ENCODE results near the gene TICRR. TPM values are rescaled to one million over a fixed set of nuclear protein-coding genes. Genes with fewer than 3 reads are reported as not detected.

TICRR gene
- total and polyA plus RNA-seq, 2 of the 13 experiments (the other 11 are each of a cell fraction or from before 2014, with no cell fraction given): 4.1 to 14.3 TPM

DNA sequence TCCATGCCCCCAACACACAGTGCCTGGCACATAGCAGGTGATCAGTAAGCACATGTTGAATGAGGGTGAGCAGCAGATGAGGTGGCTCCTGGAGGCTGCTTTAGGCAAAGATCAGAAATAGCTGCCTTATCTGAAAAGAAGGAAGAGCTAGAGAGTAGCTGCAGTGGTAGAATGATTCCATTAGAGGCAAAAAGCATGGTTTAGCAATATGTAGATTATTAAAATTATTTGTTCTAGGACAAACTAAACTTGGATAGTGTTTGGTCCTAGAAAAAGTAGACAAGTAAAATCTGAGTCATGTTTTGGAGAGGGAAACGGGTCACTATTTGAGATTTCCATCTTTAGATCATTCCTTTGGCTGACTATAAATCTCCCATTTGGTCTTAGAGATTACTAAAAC is 47.9 kb downstream of the TICRR start:
- WGBS (ENCODE audit: low lambda C conversion rate): 90% methylated on average over 1 of the region's 1 CpG
- in situ Hi-C loops (cut with HindIII; ENCODE audit: extremely low pct_ligation_motif_present, low pct_unique_long_range_greater_than_20kb) (no loop called here), intact Hi-C loops (cut with micrococcal nuclease; ENCODE audit: unreplicated experiment) (no loop called here)
- H3K9me3 ChIP-seq (ENCODE audit: low read length): no peaks in the 10 kb centered on the region
- no peak for ATAC-seq
- POLR2A ChIA-PET: no interaction called here
- peaks cover 46 to 83% of the 10 kb centered on the region in 2 experiments for H3K36me3 ChIP-seq (replicated peaks in 1 of 2; ENCODE audit: control insufficient read depth in 1 of 2, insufficient read depth in 2 of 2, low read length in 2 of 2)
- H4K20me1 ChIP-seq (ENCODE audit: insufficient read depth, low read length): no peaks in the 10 kb centered on the region
- no peaks in the 10 kb centered on the region for H3K27me3 ChIP-seq (ENCODE audit: control insufficient read depth in 1 of 2, insufficient read depth in 2 of 2, low read length in 2 of 2)
- BruUV-seq (replicated peaks): no TSS peak
- no peaks in the 10 kb centered on the region for H3K79me2 ChIP-seq (ENCODE audit: insufficient read depth, low read length)
- H3K9ac ChIP-seq (ENCODE audit: insufficient read depth, low read depth, low read length): no peak overlapping the region
- CTCF ChIA-PET (ENCODE audit: low intra/inter-chr PET ratio, low total read pairs): no interaction called here
- no peak overlapping the region for H3K27ac ChIP-seq (ENCODE audit: extremely low read length, insufficient read depth, low read length)
- H3K4me1 ChIP-seq (ENCODE audit: insufficient read depth, low read length): no peaks in the 10 kb centered on the region
- no peak overlapping the region for H2AFZ ChIP-seq (ENCODE audit: low read length)
- no peak overlapping the region for H3K4me2 ChIP-seq (ENCODE audit: low read depth, low read length)
- FAIRE-seq: no peak
- DNase-seq (ENCODE audit: low spot score): no peak
- no peak overlapping the region for H3K4me3 ChIP-seq (replicated peaks in 1 of 3; ENCODE audit: insufficient read depth in 1 of 3, low read depth in 2 of 3, low read length in 3 of 3)
- TF ChIP-seq SIX4 (CRISPR knock-in tag; IDR thresholded peaks at IDR 0.05): no peak
- no peak for TF ChIP-seq ZBTB7B (CRISPR knock-in tag; IDR thresholded peaks at IDR 0.05)
- no peak for TF ChIP-seq IRF2 (CRISPR knock-in tag; IDR thresholded peaks at IDR 0.05)
- no peak for TF ChIP-seq ZSCAN30 (CRISPR knock-in tag; IDR thresholded peaks at IDR 0.05)
- TF ChIP-seq ZNF570 (CRISPR knock-in tag; IDR thresholded peaks at IDR 0.05; ENCODE audit: borderline replicate concordance): no peak
- TF ChIP-seq, protein P1, sequence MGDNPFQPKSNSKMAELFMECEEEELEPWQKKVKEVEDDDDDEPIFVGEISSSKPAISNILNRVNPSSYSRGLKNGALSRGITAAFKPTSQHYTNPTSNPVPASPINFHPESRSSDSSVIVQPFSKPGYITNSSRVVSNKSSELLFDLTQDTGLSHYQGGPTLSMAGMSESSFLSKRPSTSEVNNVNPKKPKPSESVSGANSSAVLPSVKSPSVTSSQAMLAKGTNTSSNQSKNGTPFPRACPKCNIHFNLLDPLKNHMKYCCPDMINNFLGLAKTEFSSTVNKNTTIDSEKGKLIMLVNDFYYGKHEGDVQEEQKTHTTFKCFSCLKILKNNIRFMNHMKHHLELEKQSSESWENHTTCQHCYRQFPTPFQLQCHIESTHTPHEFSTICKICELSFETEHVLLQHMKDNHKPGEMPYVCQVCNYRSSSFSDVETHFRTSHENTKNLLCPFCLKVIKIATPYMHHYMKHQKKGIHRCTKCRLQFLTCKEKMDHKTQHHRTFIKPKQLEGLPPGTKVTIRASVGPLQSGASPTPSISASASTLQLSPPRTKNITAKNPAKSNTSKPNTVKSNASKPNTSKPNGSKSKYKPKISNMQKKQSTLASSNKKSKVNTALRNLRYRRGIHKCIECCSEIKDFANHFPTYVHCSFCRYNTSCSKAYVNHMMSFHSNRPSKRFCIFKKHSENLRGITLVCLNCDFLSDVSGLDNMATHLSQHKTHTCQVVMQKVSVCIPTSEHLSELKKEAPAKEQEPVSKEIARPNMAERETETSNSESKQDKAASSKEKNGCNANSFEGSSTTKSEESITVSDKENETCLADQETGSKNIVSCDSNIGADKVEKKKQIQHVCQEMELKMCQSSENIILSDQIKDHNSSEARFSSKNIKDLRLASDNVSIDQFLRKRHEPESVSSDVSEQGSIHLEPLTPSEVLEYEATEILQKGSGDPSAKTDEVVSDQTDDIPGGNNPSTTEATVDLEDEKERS (CRISPR knock-in tag; IDR thresholded peaks at IDR 0.05): no peak
- no peak for TF ChIP-seq ZFP36L2 (CRISPR knock-in tag; IDR thresholded peaks at IDR 0.05)
- TF ChIP-seq ZNF335 (CRISPR knock-in tag; IDR thresholded peaks at IDR 0.05): no peak
- TF ChIP-seq, protein P2, sequence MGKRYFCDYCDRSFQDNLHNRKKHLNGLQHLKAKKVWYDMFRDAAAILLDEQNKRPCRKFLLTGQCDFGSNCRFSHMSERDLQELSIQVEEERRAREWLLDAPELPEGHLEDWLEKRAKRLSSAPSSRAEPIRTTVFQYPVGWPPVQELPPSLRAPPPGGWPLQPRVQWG (CRISPR knock-in tag; IDR thresholded peaks at IDR 0.05; ENCODE audit: borderline replicate concordance, low read depth): no peak
- no peak for TF ChIP-seq TCF7 (IDR thresholded peaks at IDR 0.05; ENCODE audit: low read depth)
- TF ChIP-seq, protein P3, sequence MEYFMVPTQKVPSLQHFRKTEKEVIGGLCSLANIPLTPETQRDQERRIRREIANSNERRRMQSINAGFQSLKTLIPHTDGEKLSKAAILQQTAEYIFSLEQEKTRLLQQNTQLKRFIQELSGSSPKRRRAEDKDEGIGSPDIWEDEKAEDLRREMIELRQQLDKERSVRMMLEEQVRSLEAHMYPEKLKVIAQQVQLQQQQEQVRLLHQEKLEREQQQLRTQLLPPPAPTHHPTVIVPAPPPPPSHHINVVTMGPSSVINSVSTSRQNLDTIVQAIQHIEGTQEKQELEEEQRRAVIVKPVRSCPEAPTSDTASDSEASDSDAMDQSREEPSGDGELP (IDR thresholded peaks at IDR 0.05; ENCODE audit: borderline replicate concordance, low read depth): no peak
- TF ChIP-seq, protein P4, sequence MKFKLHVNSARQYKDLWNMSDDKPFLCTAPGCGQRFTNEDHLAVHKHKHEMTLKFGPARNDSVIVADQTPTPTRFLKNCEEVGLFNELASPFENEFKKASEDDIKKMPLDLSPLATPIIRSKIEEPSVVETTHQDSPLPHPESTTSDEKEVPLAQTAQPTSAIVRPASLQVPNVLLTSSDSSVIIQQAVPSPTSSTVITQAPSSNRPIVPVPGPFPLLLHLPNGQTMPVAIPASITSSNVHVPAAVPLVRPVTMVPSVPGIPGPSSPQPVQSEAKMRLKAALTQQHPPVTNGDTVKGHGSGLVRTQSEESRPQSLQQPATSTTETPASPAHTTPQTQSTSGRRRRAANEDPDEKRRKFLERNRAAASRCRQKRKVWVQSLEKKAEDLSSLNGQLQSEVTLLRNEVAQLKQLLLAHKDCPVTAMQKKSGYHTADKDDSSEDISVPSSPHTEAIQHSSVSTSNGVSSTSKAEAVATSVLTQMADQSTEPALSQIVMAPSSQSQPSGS (CRISPR knock-in tag; IDR thresholded peaks at IDR 0.05): no peak
- TF ChIP-seq ZNF253 (CRISPR knock-in tag; IDR thresholded peaks at IDR 0.05; ENCODE audit: borderline replicate concordance): no peak
- TF ChIP-seq, protein P5, sequence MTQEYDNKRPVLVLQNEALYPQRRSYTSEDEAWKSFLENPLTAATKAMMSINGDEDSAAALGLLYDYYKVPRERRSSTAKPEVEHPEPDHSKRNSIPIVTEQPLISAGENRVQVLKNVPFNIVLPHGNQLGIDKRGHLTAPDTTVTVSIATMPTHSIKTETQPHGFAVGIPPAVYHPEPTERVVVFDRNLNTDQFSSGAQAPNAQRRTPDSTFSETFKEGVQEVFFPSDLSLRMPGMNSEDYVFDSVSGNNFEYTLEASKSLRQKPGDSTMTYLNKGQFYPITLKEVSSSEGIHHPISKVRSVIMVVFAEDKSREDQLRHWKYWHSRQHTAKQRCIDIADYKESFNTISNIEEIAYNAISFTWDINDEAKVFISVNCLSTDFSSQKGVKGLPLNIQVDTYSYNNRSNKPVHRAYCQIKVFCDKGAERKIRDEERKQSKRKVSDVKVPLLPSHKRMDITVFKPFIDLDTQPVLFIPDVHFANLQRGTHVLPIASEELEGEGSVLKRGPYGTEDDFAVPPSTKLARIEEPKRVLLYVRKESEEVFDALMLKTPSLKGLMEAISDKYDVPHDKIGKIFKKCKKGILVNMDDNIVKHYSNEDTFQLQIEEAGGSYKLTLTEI (CRISPR knock-in tag; conservative IDR thresholded peaks at IDR 0.05): no peak
- TF ChIP-seq, protein P6, sequence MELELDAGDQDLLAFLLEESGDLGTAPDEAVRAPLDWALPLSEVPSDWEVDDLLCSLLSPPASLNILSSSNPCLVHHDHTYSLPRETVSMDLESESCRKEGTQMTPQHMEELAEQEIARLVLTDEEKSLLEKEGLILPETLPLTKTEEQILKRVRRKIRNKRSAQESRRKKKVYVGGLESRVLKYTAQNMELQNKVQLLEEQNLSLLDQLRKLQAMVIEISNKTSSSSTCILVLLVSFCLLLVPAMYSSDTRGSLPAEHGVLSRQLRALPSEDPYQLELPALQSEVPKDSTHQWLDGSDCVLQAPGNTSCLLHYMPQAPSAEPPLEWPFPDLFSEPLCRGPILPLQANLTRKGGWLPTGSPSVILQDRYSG (CRISPR knock-in tag; IDR thresholded peaks at IDR 0.05): no peak
- TF ChIP-seq SOX13 (IDR thresholded peaks at IDR 0.05): no peak
- no peak for TF ChIP-seq SOX13 (CRISPR knock-in tag; conservative IDR thresholded peaks at IDR 0.05 in 1 of 2, IDR thresholded peaks at IDR 0.05 in 1 of 2)
- TF ChIP-seq ZNF670 (CRISPR knock-in tag; IDR thresholded peaks at IDR 0.05; ENCODE audit: borderline replicate concordance): no peak
